Measurements from ENCODE around the gene G6PC3.

- TF ChIP-seq CTCF (IDR thresholded peaks at IDR 0.05) (no peak), SIN3A (IDR thresholded peaks at IDR 0.05; ENCODE audit: borderline replicate concordance, low read depth, low read length) (no peak), EZH2phosphoT487 (IDR thresholded peaks at IDR 0.05; ENCODE audit: borderline replicate concordance, low read depth) (no peak), USF2 (IDR thresholded peaks at IDR 0.05; ENCODE audit: borderline replicate concordance, low read depth, low read length) (no peak), GATA2 (CRISPR knock-in tag; IDR thresholded peaks at IDR 0.05) (no peak), EP300 (IDR thresholded peaks at IDR 0.05; ENCODE audit: borderline replicate concordance in 1 of 2, low read depth in 1 of 2, low read length in 1 of 2) (no peak), MXI1 (IDR thresholded peaks at IDR 0.05; ENCODE audit: low read depth, low read length) (no peak), TAF1 (IDR thresholded peaks at IDR 0.05; ENCODE audit: borderline replicate concordance, low read depth, low read length) (no peak), SMC3 (IDR thresholded peaks at IDR 0.05; ENCODE audit: low read depth, low read length) (no peak), IRF3 (IDR thresholded peaks at IDR 0.05; ENCODE audit: low read depth, low read length) (no peak), TCF12 (IDR thresholded peaks at IDR 0.05) (no peak), CHD2 (IDR thresholded peaks at IDR 0.05; ENCODE audit: low read length, partially characterized antibody) (no peak)
Observed at GRCh38 chr17:44109312-44109630, 38.7 kb downstream of the G6PC3 start.
